Activated CD8-positive, alpha-beta memory T cell treated with anti-CD3 and anti-CD28 coated beads, Interleukin-2, amount 50 U/mL, for 4 hours (primary cell): ENCODE data around the gene TMEM128.
"Not testable (repeated sequence)": the region's sequence is repeated elsewhere in the genome, so short reads cannot be mapped to it uniquely, and the experiment has no call there.

Source experiments
- DNase-seq: peaks from one replicate; pipeline ENCODE4 v3.0.0-alpha.2; 2020

The TMEM128 gene

GRCh38 chr4:4254666-4255065 is 6.6 kb upstream of the TMEM128 start:
- no peak for DNase-seq

GRCh38 chr4:4254199-4254598 is 6.2 kb upstream of the TMEM128 start:
- no peak for DNase-seq

GRCh38 chr4:4249866-4250265 is 1.8 kb upstream of the TMEM128 start:
- DNase-seq, result no peak

GRCh38 chr4:4249342-4249741 is 1.3 kb upstream of the TMEM128 start:
- not testable (repeated sequence) for DNase-seq

- DNase-seq, result no peak
Observed at GRCh38 chr4:4248885-4249203, 821 bp upstream of the TMEM128 start.

- DNase-seq, result no peak
Observed at GRCh38 chr4:4247696-4248028, 361 bp downstream of the TMEM128 start.

- DNase-seq, result no peak
Observed at GRCh38 chr4:4245172-4245571, 2.9 kb downstream of the TMEM128 start.

GRCh38 chr4:4239551-4239950 is 8.5 kb downstream of the TMEM128 start:
- not testable (repeated sequence) for DNase-seq

GRCh38 chr4:4233610-4234009 is 14.4 kb downstream of the TMEM128 start:
- no peak for DNase-seq

- DNase-seq, result no peak
Observed at GRCh38 chr4:4228356-4228668, 19.7 kb downstream of the TMEM128 start.

- no peak for DNase-seq
Observed at GRCh38 chr4:4227510-4228355, 20.3 kb downstream of the TMEM128 start.

GRCh38 chr4:4226606-4227438 is 21.2 kb downstream of the TMEM128 start, which contains the start of gene OTOP1:
TSS of gene OTOP1 (minus strand) at chr4:4226929. CDS start at chr4:4226864, 65 bp downstream.
- DNase-seq, result no peak

GRCh38 chr4:4225915-4226605 is 22.0 kb downstream of the TMEM128 start:
- no peak for DNase-seq

- no peak for DNase-seq
Observed at GRCh38 chr4:4217113-4217512, 30.9 kb downstream of the TMEM128 start.

GRCh38 chr4:4216648-4217047 is 31.4 kb downstream of the TMEM128 start:
- DNase-seq, result no peak

- not testable (repeated sequence) for DNase-seq
Observed at GRCh38 chr4:4213674-4214073, 34.3 kb downstream of the TMEM128 start.

- DNase-seq, result no peak
Observed at GRCh38 chr4:4206204-4206603, 41.8 kb downstream of the TMEM128 start.

GRCh38 chr4:4204401-4204745 is 43.6 kb downstream of the TMEM128 start:
- DNase-seq, result no peak

- no peak for DNase-seq
Observed at GRCh38 chr4:4203688-4204400, 44.2 kb downstream of the TMEM128 start.

- no peak for DNase-seq
Observed at GRCh38 chr4:4202510-4202909, 45.5 kb downstream of the TMEM128 start.

GRCh38 chr4:4200624-4201023 is 47.4 kb downstream of the TMEM128 start:
- DNase-seq, result no peak

- DNase-seq, result no peak
Observed at GRCh38 chr4:4195354-4195753, 52.7 kb downstream of the TMEM128 start.

- not testable (repeated sequence) for DNase-seq
Observed at GRCh38 chr4:4188557-4188956, 59.5 kb downstream of the TMEM128 start.
